HEK293 (cell line): ENCODE measurements around the gene CLEC2L.

Experiments
- CTCF ChIA-PET: fragments of 350-600 bp; formaldehyde crosslinking; extraction: SDS; loops from one replicate; lab custom pipeline; 2021; ENCODE audit warnings: antibody characterized with exemption; lab: Yijun Ruan, JAX
- POLR2A ChIA-PET: fragments of 300-600 bp; formaldehyde crosslinking; extraction: SDS; loops from one replicate; lab custom pipeline; 2020; ENCODE audit warnings: antibody characterized with exemption, inconsistent platforms; lab: Yijun Ruan, JAX
- H3K27ac ChIP-seq: fragments of 200-500 bp; sonication (Bioruptor generic); 2 replicates; pipeline ENCODE4 v1.5.1; 2014; ENCODE audit warnings: low read depth, low read length, control low read depth, inconsistent platforms; ENCODE audit errors: extremely low read depth
- H3K36me3 ChIP-seq, 2 experiments: fragments of 200-500 bp in 1 of 2; sonication (Bioruptor generic) in 1 of 2; 1 replicate in 1 of 2; 2 replicates in 1 of 2; pipeline ENCODE4 v1.5.1; 2014 to 2017; ENCODE audit warnings: inconsistent platforms in 2 of 2, low read length in 2 of 2; ENCODE audit not compliant: control insufficient read depth in 2 of 2, insufficient read depth in 1 of 2
- H3K4me1 ChIP-seq: fragments of 200-500 bp; sonication (Bioruptor generic); 2 replicates; pipeline ENCODE4 v1.5.1; 2014; ENCODE audit warnings: mild to moderate bottlenecking, low read length, inconsistent platforms; ENCODE audit not compliant: control insufficient read depth, insufficient read depth
- H3K4me3 ChIP-seq: 2 replicates; pipeline ENCODE4 v1.5.1; 2011; ENCODE audit warnings: low read depth, mild to moderate bottlenecking, control low read depth, low read length, moderate library complexity
- H3K9me3 ChIP-seq: fragments of 200-500 bp; sonication (Bioruptor generic); 2 replicates; pipeline ENCODE4 v1.5.1; 2014; ENCODE audit warnings: low read depth, low read length, inconsistent platforms; ENCODE audit not compliant: control insufficient read depth, insufficient read depth
- HOXC10 ChIP-seq: sonication (generic); formaldehyde crosslinking; IDR thresholded peaks from 2 replicates; pipeline ENCODE4 v1.8.1; 2023; ENCODE audit warnings: mild to moderate bottlenecking, missing genetic modification reagents
- KLF16 ChIP-seq: fragments of 450-650 bp; formaldehyde crosslinking; IDR thresholded peaks from 2 replicates; pipeline ENCODE4 v1.5.1; 2017; ENCODE audit warnings: missing biosample characterization, missing genetic modification characterization
- TRIM28 ChIP-seq: IDR thresholded peaks from 2 replicates; pipeline ENCODE4 v1.6.1; 2011; ENCODE audit warnings: low read length, control low read depth, borderline replicate concordance
- WT1 ChIP-seq: fragments of 450-650 bp; formaldehyde crosslinking; IDR thresholded peaks from 2 replicates; pipeline ENCODE4 v1.5.1; 2016; ENCODE audit warnings: missing biosample characterization, missing genetic modification characterization
- ZNF114 ChIP-seq: fragments of 450-650 bp; formaldehyde crosslinking; IDR thresholded peaks from 2 replicates; pipeline ENCODE4 v1.5.0; 2017; ENCODE audit warnings: missing biosample characterization, missing genetic modification characterization
- ZNF140 ChIP-seq: fragments of 450-650 bp; formaldehyde crosslinking; IDR thresholded peaks from 2 replicates; pipeline ENCODE4 v1.5.1; 2016; ENCODE audit warnings: missing biosample characterization, missing genetic modification characterization
- ZNF221 ChIP-seq: fragments of 450-650 bp; formaldehyde crosslinking; IDR thresholded peaks from 2 replicates; pipeline ENCODE4 v1.5.1; 2017; ENCODE audit warnings: missing biosample characterization, missing genetic modification characterization, borderline replicate concordance
- ZNF391 ChIP-seq: fragments of 450-650 bp; formaldehyde crosslinking; IDR thresholded peaks from 2 replicates; pipeline ENCODE4 v1.5.1; 2016; ENCODE audit warnings: low read depth, missing biosample characterization, missing genetic modification characterization, borderline replicate concordance
- ZNF416 ChIP-seq: fragments of 450-650 bp; formaldehyde crosslinking; IDR thresholded peaks from 2 replicates; pipeline ENCODE4 v1.5.1; 2016; ENCODE audit warnings: missing biosample characterization, missing genetic modification characterization
- ZNF501 ChIP-seq: fragments of 450-650 bp; formaldehyde crosslinking; IDR thresholded peaks from 2 replicates; pipeline ENCODE4 v1.5.1; 2016; ENCODE audit warnings: missing biosample characterization, missing genetic modification characterization
- ZNF521 ChIP-seq: fragments of 450-650 bp; formaldehyde crosslinking; IDR thresholded peaks from 2 replicates; pipeline ENCODE4 v1.5.1; 2017; ENCODE audit warnings: missing biosample characterization, mild to moderate bottlenecking, missing genetic modification characterization
- ZNF624 ChIP-seq: fragments of 450-650 bp; formaldehyde crosslinking; IDR thresholded peaks from 2 replicates; pipeline ENCODE4 v1.5.1; 2017; ENCODE audit warnings: missing biosample characterization, missing genetic modification characterization
- ZNF670 ChIP-seq: fragments of 450-650 bp; formaldehyde crosslinking; IDR thresholded peaks from 2 replicates; pipeline ENCODE4 v1.5.1; 2016; ENCODE audit warnings: missing biosample characterization, missing genetic modification characterization, low read depth
- TF ChIP-seq, protein P1 (sequence below): sonication (generic); formaldehyde crosslinking; IDR thresholded peaks from 2 replicates; pipeline ENCODE4 v1.8.1; 2022; ENCODE audit warnings: mild to moderate bottlenecking, moderate library complexity, missing genetic modification reagents
- TF ChIP-seq, protein P2 (sequence below): fragments of 450-650 bp; formaldehyde crosslinking; IDR thresholded peaks from 2 replicates; pipeline ENCODE4 v1.5.1; 2016; ENCODE audit warnings: missing biosample characterization, missing genetic modification characterization, borderline replicate concordance
- TF ChIP-seq, protein P3 (sequence below): fragments of 450-650 bp; formaldehyde crosslinking; IDR thresholded peaks from 2 replicates; pipeline ENCODE4 v1.5.1; 2017; ENCODE audit warnings: missing biosample characterization, missing genetic modification characterization
- TF ChIP-seq, protein P4 (sequence below): fragments of 450-650 bp; formaldehyde crosslinking; IDR thresholded peaks from 2 replicates; pipeline ENCODE4 v1.5.1; 2016; ENCODE audit warnings: missing biosample characterization, missing genetic modification characterization
- TF ChIP-seq, protein P5 (sequence below): fragments of 450-650 bp; formaldehyde crosslinking; IDR thresholded peaks from 2 replicates; pipeline ENCODE4 v1.5.1; 2016; ENCODE audit warnings: missing biosample characterization, missing genetic modification characterization

The CLEC2L gene

DNA sequence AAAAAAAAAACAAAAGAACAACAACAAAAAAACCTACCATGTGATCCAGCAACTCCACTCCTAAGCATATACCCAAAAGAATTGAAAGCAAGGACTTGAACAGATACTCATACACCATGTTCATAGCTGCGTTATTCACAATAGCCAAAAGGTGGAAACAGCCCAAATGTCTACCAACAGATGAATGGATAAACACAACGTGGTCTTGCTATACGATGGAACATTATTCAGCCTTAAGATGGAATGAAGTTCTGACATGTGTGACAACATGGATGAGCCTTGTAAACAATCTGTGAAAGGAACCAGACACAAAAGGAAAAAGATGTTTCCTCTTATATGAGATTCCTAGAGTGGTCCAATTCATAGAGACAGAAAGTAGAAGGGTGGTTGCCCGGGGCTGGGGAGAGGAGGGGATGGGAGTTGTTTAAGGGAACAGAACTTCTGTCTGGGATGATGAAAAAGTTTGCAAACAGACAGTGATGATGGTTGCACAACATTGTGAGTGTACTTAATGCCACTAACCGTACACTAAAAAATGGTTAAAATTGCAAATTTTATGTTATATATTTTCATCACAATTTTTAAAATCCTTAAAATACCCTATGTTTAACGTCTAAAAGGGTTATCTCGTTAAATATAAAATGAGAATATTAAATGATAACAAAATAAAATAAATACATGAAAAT lies 11.6 kb downstream of the CLEC2L start:
- ChIA-PET CTCF (no interaction called here), POLR2A (no interaction called here)
- Histone ChIP-seq H3K4me3 (no peak overlapping the region), H3K9me3 (no peaks in the 10 kb centered on the region), H3K27ac (no peak overlapping the region), H3K4me1 (no peaks in the 10 kb centered on the region), H3K36me3 (no peaks in the 10 kb centered on the region)
- TF ChIP-seq KLF16 (no peak), ZNF416 (tag by site-specific recombination) (no peak), ZNF521 (tag by site-specific recombination) (no peak), WT1 (tag by site-specific recombination) (no peak), ZNF391 (tag by site-specific recombination) (no peak), ZNF140 (tag by site-specific recombination) (no peak), ZNF114 (tag by site-specific recombination) (no peak), ZNF501 (tag by site-specific recombination) (no peak), ZNF221 (no peak), TRIM28 (no peak), ZNF670 (no peak), HOXC10 (no peak), ZNF624 (no peak)
- TF ChIP-seq, protein P1, sequence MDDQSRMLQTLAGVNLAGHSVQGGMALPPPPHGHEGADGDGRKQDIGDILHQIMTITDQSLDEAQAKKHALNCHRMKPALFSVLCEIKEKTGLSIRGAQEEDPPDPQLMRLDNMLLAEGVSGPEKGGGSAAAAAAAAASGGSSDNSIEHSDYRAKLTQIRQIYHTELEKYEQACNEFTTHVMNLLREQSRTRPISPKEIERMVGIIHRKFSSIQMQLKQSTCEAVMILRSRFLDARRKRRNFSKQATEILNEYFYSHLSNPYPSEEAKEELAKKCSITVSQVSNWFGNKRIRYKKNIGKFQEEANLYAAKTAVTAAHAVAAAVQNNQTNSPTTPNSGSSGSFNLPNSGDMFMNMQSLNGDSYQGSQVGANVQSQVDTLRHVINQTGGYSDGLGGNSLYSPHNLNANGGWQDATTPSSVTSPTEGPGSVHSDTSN (CRISPR knock-in tag): no peak
- TF ChIP-seq, protein P2, sequence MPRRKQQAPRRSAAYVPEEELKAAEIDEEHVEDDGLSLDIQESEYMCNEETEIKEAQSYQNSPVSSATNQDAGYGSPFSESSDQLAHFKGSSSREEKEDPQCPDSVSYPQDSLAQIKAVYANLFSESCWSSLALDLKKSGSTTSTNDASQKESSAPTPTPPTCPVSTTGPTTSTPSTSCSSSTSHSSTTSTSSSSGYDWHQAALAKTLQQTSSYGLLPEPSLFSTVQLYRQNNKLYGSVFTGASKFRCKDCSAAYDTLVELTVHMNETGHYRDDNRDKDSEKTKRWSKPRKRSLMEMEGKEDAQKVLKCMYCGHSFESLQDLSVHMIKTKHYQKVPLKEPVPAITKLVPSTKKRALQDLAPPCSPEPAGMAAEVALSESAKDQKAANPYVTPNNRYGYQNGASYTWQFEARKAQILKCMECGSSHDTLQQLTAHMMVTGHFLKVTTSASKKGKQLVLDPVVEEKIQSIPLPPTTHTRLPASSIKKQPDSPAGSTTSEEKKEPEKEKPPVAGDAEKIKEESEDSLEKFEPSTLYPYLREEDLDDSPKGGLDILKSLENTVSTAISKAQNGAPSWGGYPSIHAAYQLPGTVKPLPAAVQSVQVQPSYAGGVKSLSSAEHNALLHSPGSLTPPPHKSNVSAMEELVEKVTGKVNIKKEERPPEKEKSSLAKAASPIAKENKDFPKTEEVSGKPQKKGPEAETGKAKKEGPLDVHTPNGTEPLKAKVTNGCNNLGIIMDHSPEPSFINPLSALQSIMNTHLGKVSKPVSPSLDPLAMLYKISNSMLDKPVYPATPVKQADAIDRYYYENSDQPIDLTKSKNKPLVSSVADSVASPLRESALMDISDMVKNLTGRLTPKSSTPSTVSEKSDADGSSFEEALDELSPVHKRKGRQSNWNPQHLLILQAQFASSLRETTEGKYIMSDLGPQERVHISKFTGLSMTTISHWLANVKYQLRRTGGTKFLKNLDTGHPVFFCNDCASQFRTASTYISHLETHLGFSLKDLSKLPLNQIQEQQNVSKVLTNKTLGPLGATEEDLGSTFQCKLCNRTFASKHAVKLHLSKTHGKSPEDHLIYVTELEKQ (tag by site-specific recombination): no peak
- TF ChIP-seq, protein P3, sequence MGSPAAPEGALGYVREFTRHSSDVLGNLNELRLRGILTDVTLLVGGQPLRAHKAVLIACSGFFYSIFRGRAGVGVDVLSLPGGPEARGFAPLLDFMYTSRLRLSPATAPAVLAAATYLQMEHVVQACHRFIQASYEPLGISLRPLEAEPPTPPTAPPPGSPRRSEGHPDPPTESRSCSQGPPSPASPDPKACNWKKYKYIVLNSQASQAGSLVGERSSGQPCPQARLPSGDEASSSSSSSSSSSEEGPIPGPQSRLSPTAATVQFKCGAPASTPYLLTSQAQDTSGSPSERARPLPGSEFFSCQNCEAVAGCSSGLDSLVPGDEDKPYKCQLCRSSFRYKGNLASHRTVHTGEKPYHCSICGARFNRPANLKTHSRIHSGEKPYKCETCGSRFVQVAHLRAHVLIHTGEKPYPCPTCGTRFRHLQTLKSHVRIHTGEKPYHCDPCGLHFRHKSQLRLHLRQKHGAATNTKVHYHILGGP (tag by site-specific recombination): no peak
- TF ChIP-seq, protein P4, sequence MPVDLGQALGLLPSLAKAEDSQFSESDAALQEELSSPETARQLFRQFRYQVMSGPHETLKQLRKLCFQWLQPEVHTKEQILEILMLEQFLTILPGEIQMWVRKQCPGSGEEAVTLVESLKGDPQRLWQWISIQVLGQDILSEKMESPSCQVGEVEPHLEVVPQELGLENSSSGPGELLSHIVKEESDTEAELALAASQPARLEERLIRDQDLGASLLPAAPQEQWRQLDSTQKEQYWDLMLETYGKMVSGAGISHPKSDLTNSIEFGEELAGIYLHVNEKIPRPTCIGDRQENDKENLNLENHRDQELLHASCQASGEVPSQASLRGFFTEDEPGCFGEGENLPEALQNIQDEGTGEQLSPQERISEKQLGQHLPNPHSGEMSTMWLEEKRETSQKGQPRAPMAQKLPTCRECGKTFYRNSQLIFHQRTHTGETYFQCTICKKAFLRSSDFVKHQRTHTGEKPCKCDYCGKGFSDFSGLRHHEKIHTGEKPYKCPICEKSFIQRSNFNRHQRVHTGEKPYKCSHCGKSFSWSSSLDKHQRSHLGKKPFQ: no peak
- TF ChIP-seq, protein P5, sequence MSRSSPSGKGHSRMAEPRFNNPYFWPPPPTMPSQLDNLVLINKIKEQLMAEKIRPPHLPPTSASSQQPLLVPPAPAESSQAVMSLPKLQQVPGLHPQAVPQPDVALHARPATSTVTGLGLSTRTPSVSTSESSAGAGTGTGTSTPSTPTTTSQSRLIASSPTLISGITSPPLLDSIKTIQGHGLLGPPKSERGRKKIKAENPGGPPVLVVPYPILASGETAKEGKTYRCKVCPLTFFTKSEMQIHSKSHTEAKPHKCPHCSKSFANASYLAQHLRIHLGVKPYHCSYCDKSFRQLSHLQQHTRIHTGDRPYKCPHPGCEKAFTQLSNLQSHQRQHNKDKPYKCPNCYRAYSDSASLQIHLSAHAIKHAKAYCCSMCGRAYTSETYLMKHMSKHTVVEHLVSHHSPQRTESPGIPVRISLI (tag by site-specific recombination): no peak
